Activated CD8-positive, alpha-beta T cell treated with anti-CD3 and anti-CD28 coated beads for 36 hours (primary cell): ENCODE measurements around the gene PITX2. TPM values are rescaled to one million over a fixed set of nuclear protein-coding genes. Genes with fewer than 3 reads are reported as not detected.

Experiments used
- ATAC-seq: fragments of 200-7000 bp; cut with Tn5 transposase; one replicate; pipeline ENCODE4 v1.10.0; 2021; ENCODE audit warnings: mild to moderate bottlenecking, moderate library complexity
- CTCF ChIA-PET: fragments of 350-600 bp; sonication (Branson Sonifier 250); formaldehyde crosslinking; loops from one replicate; lab custom pipeline; 2021; ENCODE audit warnings: antibody characterized with exemption; lab: Charles Lee
- POLR2A ChIA-PET: fragments of 350-600 bp; sonication (Branson Sonifier 250); formaldehyde crosslinking; loops from one replicate; lab custom pipeline; 2021; ENCODE audit warnings: antibody characterized with exemption; lab: Charles Lee
- DNase-seq: peaks from one replicate; pipeline ENCODE4 v3.0.0-alpha.2; 2020
- H3K27ac Mint-ChIP-seq: one replicate; pipeline ENCODE4 v1.8.0; 2021; ENCODE audit warnings: mild to moderate bottlenecking, mixed read lengths
- H3K27me3 Mint-ChIP-seq: one replicate; pipeline ENCODE4 v1.8.0; 2021; ENCODE audit warnings: mixed read lengths
- H3K36me3 Mint-ChIP-seq: one replicate; pipeline ENCODE4 v1.8.0; 2021; ENCODE audit warnings: low read depth, mixed read lengths
- H3K4me1 Mint-ChIP-seq: one replicate; pipeline ENCODE4 v1.8.0; 2021; ENCODE audit warnings: low read depth, mixed read lengths
- H3K4me3 Mint-ChIP-seq: one replicate; pipeline ENCODE4 v1.8.0; 2021; ENCODE audit warnings: mild to moderate bottlenecking, moderate library complexity, mixed read lengths
- H3K9me3 Mint-ChIP-seq: one replicate; pipeline ENCODE4 v1.8.0; 2021; ENCODE audit warnings: mixed read lengths
- CTCF ChIP-seq: fragments of 200-600 bp; IDR thresholded peaks from one replicate; pipeline ENCODE4 v1.8.0; 2022; ENCODE audit warnings: antibody characterized with exemption, mild to moderate bottlenecking
- intact Hi-C: fragments of 100-400 bp; cut with micrococcal nuclease; formaldehyde crosslinking; loops from one replicate; pipeline ENCODE4 v1.10.0; 2022
- total RNA-seq, 2 experiments: library from RNA; stranded (reverse); gene quantifications; one replicate each; pipeline ENCODE4 v1.2.3, GENCODE V29; 2021

Gene PITX2
- total RNA-seq, 2 experiments from 2014 or later = not detected

GRCh38 chr4:110629214-110629754 lies 6.4 kb upstream of the PITX2 start:
- H3K27me3 Mint-ChIP-seq = peaks cover 87% of the 10 kb centered on the region
- POLR2A ChIA-PET = interaction anchor here (0.9 to 1.6 kb wide), 2 partner anchors 9 to 11 kb away, joined by 4 to 6 read pairs; no protein-coding TSS in a partner anchor
- H3K9me3 Mint-ChIP-seq = peaks cover 8% of the 10 kb centered on the region
- no peak for TF ChIP-seq CTCF
- intact Hi-C loops = no loop called here
- no peak overlapping the region for H3K4me3 Mint-ChIP-seq
- H3K4me1 Mint-ChIP-seq = peaks cover 12% of the 10 kb centered on the region
- no peak for DNase-seq
- ATAC-seq = no peak
- CTCF ChIA-PET = no interaction called here
- H3K36me3 Mint-ChIP-seq = peaks cover 7% of the 10 kb centered on the region
- H3K27ac Mint-ChIP-seq = no peak overlapping the region

- H3K27ac Mint-ChIP-seq = no peak overlapping the region
- peaks cover 84% of the 10 kb centered on the region for H3K27me3 Mint-ChIP-seq
- CTCF ChIA-PET = no interaction called here
- H3K9me3 Mint-ChIP-seq = peaks cover 8% of the 10 kb centered on the region
- ATAC-seq (no peak), DNase-seq (no peak)
- intact Hi-C loops = no loop called here
- POLR2A ChIA-PET = interaction anchor here (0.7 to 1.6 kb wide), 3 partner anchors 9 to 1999 kb away, joined by 3 to 6 read pairs (median 4); no protein-coding TSS in a partner anchor
- no peak for TF ChIP-seq CTCF
- H3K4me1 Mint-ChIP-seq = peaks cover 12% of the 10 kb centered on the region
- peaks cover 7% of the 10 kb centered on the region for H3K36me3 Mint-ChIP-seq
- no peak overlapping the region for H3K4me3 Mint-ChIP-seq
These were observed 5.9 kb upstream of the PITX2 start for GRCh38 chr4:110628663-110629213.

DNA sequence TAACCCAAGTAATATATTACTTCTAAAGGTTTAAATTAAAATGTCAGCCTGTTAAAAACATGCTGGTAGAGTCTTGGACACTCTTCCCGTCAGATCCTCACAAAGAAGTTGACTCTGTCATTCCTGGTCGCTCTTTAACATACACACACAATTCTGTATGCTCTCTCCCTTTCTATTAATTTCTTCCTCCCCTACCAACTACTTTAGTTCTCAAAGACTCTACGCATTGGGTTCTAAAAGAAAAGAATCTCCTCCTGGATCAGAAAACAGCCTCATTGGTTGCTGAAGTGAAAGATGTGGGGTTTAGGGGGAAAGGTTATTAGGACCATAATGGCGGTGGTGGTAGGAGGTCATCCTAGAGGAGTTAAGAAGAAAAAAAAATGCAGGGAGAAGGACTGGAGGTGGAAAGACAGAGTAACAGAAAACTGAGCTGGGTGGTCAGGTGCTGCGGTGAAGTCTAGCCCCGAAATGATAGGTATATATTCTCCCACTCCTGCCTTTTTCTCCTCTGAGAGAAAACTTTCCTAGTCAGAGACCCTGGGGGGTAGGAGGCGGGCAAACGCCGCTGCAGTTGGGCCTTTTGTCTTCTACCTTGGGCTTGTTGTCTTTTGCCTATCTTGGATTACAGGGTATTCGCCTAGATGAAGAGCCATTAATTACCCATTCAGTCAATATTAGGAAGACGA lies 5.2 kb upstream of the PITX2 start:
- Mint-ChIP-seq H3K27me3 (peaks cover 84% of the 10 kb centered on the region), H3K4me1 (peaks cover 16% of the 10 kb centered on the region), H3K27ac (no peak overlapping the region), H3K4me3 (no peak overlapping the region), H3K36me3 (peaks cover 7% of the 10 kb centered on the region), H3K9me3 (peaks cover 8% of the 10 kb centered on the region)
- intact Hi-C loops = no loop called here
- TF ChIP-seq CTCF = no peak
- no peak for ATAC-seq
- ChIA-PET CTCF (interaction anchor here (1.0 kb wide), 1 partner anchor 11 kb away, joined by 3 read pairs; no protein-coding TSS in a partner anchor), POLR2A (interaction anchor here (0.7 to 1.6 kb wide), 3 partner anchors 8 to 1999 kb away, joined by 3 to 6 read pairs (median 4); no protein-coding TSS in a partner anchor)
- DNase-seq = no peak

GRCh38 chr4:110626532-110627153 lies 3.8 kb upstream of the PITX2 start:
- Mint-ChIP-seq H3K27me3 (peaks cover 82% of the 10 kb centered on the region), H3K36me3 (peaks cover 3% of the 10 kb centered on the region), H3K27ac (no peak overlapping the region), H3K4me1 (peaks cover 13% of the 10 kb centered on the region), H3K9me3 (peaks cover 6% of the 10 kb centered on the region), H3K4me3 (no peak overlapping the region)
- TF ChIP-seq CTCF = no peak
- intact Hi-C loops = no loop called here
- CTCF ChIA-PET = interaction anchor here (1.0 kb wide), 1 partner anchor 13 kb away, joined by 3 read pairs; no protein-coding TSS in a partner anchor
- DNase-seq (no peak), ATAC-seq (no peak)
- POLR2A ChIA-PET = no interaction called here
